ENCODE measurements around the gene FCHSD2. TPM values are rescaled to one million over a fixed set of nuclear protein-coding genes. Genes with fewer than 3 reads are reported as not detected.
A peak's percentile ranks its signal among the peaks of the same experiment; 100 is the strongest.

Gene FCHSD2
- total and polyA plus RNA-seq, 7 donors = 5.7 to 18.5 (median 9.7) TPM

- no peak overlapping the region for H3K4me3 ChIP-seq
- DNase-seq (peak in 1 of 2 donors; percentile 28), ATAC-seq (no peak)
- 86 to 89% (median 89%) methylated on average over 5 of the region's 5 CpGs for WGBS, 3 donors
- TF ChIP-seq CTCF (IDR thresholded peaks at IDR 0.05) = no peak
- H3K27ac ChIP-seq = no peak overlapping the region
- intact Hi-C loops (cut with DNase I) = loop anchor here (2.0 to 5.0 kb wide), 4 partner anchors 34 to 454 kb away; partner anchors contain the start of gene FCHSD2 (in 1 of the 2)
- H3K36me3 ChIP-seq (ENCODE audit: insufficient read depth in 1 of 2, low read depth in 1 of 2) = no peaks in the 10 kb centered on the region
- no peaks in the 10 kb centered on the region for H3K27me3 ChIP-seq (ENCODE audit: insufficient read depth in 3 of 3, low read length in 2 of 3)
- peaks cover 14% of the 10 kb centered on the region for H3K4me1 ChIP-seq
- H3K9me3 ChIP-seq = no peaks in the 10 kb centered on the region
Observed at GRCh38 chr11:73176145-73176873, 34.2 kb upstream of the FCHSD2 start.

- Histone ChIP-seq H3K27ac (no peak overlapping the region), H3K4me1 (peaks cover 14% of the 10 kb centered on the region), H3K9me3 (no peaks in the 10 kb centered on the region), H3K4me3 (no peak overlapping the region), H3K36me3 (ENCODE audit: insufficient read depth in 1 of 2, low read depth in 1 of 2) (no peaks in the 10 kb centered on the region), H3K27me3 (ENCODE audit: insufficient read depth in 3 of 3, low read length in 2 of 3) (no peaks in the 10 kb centered on the region)
- DNase-seq (peak in 1 of 2 donors; percentile 14), ATAC-seq (no peak)
- intact Hi-C loops (cut with DNase I) = loop anchor here (2.0 to 5.0 kb wide), 4 partner anchors 33 to 453 kb away; partner anchors contain the start of gene FCHSD2 (in 1 of the 2)
- WGBS, 3 donors = 62 to 65% (median 63%) methylated on average over 5 of the region's 5 CpGs
- TF ChIP-seq CTCF (IDR thresholded peaks at IDR 0.05) = no peak
Observed at GRCh38 chr11:73175551-73176144, 33.5 kb upstream of the FCHSD2 start.

GRCh38 chr11:73174495-73174791, 32.3 kb upstream of the FCHSD2 start:
- Histone ChIP-seq H3K4me3 (no peak overlapping the region), H3K4me1 (peaks cover 16% of the 10 kb centered on the region), H3K27ac (peak overlapping the region; percentile 58), H3K27me3 (ENCODE audit: insufficient read depth in 3 of 3, low read length in 2 of 3) (no peaks in the 10 kb centered on the region), H3K36me3 (ENCODE audit: insufficient read depth in 1 of 2, low read depth in 1 of 2) (no peaks in the 10 kb centered on the region), H3K9me3 (no peaks in the 10 kb centered on the region)
- ATAC-seq = no peak
- no peak for TF ChIP-seq CTCF (IDR thresholded peaks at IDR 0.05)
- intact Hi-C loops (cut with DNase I) = no loop called here
- 90 to 98% (median 91%) methylated on average over 3 of the region's 3 CpGs for WGBS, 3 donors
- peak in 1 of 2 donors; percentile 12 for DNase-seq

- no peaks in the 10 kb centered on the region for H3K36me3 ChIP-seq (ENCODE audit: insufficient read depth in 1 of 2, low read depth in 1 of 2)
- H3K27me3 ChIP-seq (ENCODE audit: insufficient read depth in 3 of 3, low read length in 2 of 3) = no peaks in the 10 kb centered on the region
- ATAC-seq (peak; percentile 79 to 91 (median 86)), DNase-seq (peak; percentile 60 to 88)
- H3K4me3 ChIP-seq = no peak overlapping the region
- no peak for TF ChIP-seq CTCF (IDR thresholded peaks at IDR 0.05)
- peaks cover 21% of the 10 kb centered on the region for H3K4me1 ChIP-seq
- H3K9me3 ChIP-seq = no peaks in the 10 kb centered on the region
- intact Hi-C loops (cut with DNase I) = no loop called here
- 39 to 48% (median 45%) methylated on average over 11 of the region's 11 CpGs for WGBS, 3 donors
- H3K27ac ChIP-seq = peak overlapping the region; percentile 58
Observed at GRCh38 chr11:73173755-73174494, 31.8 kb upstream of the FCHSD2 start.
